PFSK-1 (cell line): Measurements from ENCODE around the gene ARL4D.

Source experiments
- POLR2AphosphoS5 ChIP-seq: IDR thresholded peaks from 2 replicates; pipeline ENCODE4 v1.6.1; 2012; ENCODE audit warnings: low read depth, mild to moderate bottlenecking, control low read depth, low read length, moderate library complexity
- SIN3A ChIP-seq: IDR thresholded peaks from 2 replicates; pipeline ENCODE4 v1.6.1; 2012; ENCODE audit warnings: mild to moderate bottlenecking, low read length, moderate library complexity, borderline replicate concordance; ENCODE audit not compliant: insufficient read depth
- TAF1 ChIP-seq: IDR thresholded peaks from 2 replicates; pipeline ENCODE4 v1.6.1; 2012; ENCODE audit warnings: low read length, control low read depth, borderline replicate concordance; ENCODE audit not compliant: insufficient read depth
- TF ChIP-seq, protein P1 (sequence below), 2 experiments: IDR thresholded peaks; 2 replicates each; pipeline versions ENCODE4 v1.6.1 to v1.8.0; 2011 to 2012; ENCODE audit warnings: low read depth in 2 of 2, low read length in 2 of 2, control low read depth in 1 of 2, inconsistent platforms in 1 of 2, mild to moderate bottlenecking in 1 of 2, moderate library complexity in 1 of 2; ENCODE audit not compliant: insufficient read depth in 1 of 2

DNA sequence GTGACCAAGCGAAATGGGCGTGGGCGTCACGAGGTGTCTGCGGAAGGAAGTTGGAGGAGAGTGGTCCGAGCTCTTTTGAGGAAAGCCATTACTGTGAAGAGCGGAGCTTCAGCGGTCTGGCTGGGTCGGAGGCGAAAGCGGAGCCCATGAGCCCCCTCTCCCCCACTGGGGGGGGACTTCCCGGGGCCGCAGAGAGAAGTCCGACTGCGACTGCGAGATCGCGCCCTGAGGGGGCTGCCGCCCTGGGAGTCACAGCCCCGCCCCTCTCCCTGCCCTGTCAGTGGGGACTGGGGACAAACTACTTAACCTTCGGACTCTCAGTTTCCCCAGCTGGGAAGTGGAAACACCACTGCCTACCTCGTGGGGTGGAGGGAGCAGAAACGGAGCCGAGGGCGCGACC lies 20.0 kb upstream of the ARL4D start:
- TF ChIP-seq, protein P1, sequence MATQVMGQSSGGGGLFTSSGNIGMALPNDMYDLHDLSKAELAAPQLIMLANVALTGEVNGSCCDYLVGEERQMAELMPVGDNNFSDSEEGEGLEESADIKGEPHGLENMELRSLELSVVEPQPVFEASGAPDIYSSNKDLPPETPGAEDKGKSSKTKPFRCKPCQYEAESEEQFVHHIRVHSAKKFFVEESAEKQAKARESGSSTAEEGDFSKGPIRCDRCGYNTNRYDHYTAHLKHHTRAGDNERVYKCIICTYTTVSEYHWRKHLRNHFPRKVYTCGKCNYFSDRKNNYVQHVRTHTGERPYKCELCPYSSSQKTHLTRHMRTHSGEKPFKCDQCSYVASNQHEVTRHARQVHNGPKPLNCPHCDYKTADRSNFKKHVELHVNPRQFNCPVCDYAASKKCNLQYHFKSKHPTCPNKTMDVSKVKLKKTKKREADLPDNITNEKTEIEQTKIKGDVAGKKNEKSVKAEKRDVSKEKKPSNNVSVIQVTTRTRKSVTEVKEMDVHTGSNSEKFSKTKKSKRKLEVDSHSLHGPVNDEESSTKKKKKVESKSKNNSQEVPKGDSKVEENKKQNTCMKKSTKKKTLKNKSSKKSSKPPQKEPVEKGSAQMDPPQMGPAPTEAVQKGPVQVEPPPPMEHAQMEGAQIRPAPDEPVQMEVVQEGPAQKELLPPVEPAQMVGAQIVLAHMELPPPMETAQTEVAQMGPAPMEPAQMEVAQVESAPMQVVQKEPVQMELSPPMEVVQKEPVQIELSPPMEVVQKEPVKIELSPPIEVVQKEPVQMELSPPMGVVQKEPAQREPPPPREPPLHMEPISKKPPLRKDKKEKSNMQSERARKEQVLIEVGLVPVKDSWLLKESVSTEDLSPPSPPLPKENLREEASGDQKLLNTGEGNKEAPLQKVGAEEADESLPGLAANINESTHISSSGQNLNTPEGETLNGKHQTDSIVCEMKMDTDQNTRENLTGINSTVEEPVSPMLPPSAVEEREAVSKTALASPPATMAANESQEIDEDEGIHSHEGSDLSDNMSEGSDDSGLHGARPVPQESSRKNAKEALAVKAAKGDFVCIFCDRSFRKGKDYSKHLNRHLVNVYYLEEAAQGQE (IDR thresholded peaks at IDR 0.05; ENCODE audit: insufficient read depth in 1 of 2, low read depth in 2 of 2, low read length in 2 of 2): no peak
- TF ChIP-seq POLR2AphosphoS5 (no peak), SIN3A (no peak), TAF1 (no peak)
